ENCODE results near the gene EFCAB8.
A peak's percentile ranks its signal among the peaks of the same experiment; 100 is the strongest.
"Not testable (repeated sequence)": the region's sequence is repeated elsewhere in the genome, so short reads cannot be mapped to it uniquely, and the experiment has no call there.

EFCAB8 gene

GRCh38 chr20:32943490-32944052 is 84.8 kb downstream of the EFCAB8 start:
- Histone ChIP-seq H2BK5ac (ENCODE audit: low read length) (no peak overlapping the region), H2BK12ac (ENCODE audit: low read length) (no peak overlapping the region), H2AK5ac (ENCODE audit: low read depth, low read length) (no peak overlapping the region), H3K27me3 (ENCODE audit: control insufficient read depth in 3 of 3, insufficient read depth in 3 of 3, low read depth in 1 of 3, low read length in 3 of 3) (no peaks in the 10 kb centered on the region), H3K9ac (ENCODE audit: low read depth, low read length, poor library complexity) (no peak overlapping the region), H3K4ac (ENCODE audit: low read length) (no peak overlapping the region), H3K4me1 (ENCODE audit: control insufficient read depth in 2 of 2, insufficient read depth in 1 of 2, low read depth in 1 of 2, low read length in 2 of 2) (peaks cover 2 to 4% of the 10 kb centered on the region in 2 donors), H3K79me1 (ENCODE audit: low read depth, low read length) (no peaks in the 10 kb centered on the region), H3K14ac (ENCODE audit: low read length) (no peak overlapping the region), H3K27ac (replicated peaks; ENCODE audit: low read length) (no peak overlapping the region), H4K8ac (ENCODE audit: low read depth, low read length) (no peak overlapping the region), H2AFZ (ENCODE audit: low read length) (no peak overlapping the region), H2BK15ac (ENCODE audit: low read length) (no peak overlapping the region), H3K23ac (ENCODE audit: low read depth, low read length, poor library complexity) (no peak overlapping the region), H4K91ac (ENCODE audit: low read depth, low read length, poor library complexity) (no peak overlapping the region), H3K18ac (ENCODE audit: low read length) (no peak overlapping the region), H3K9me3 (replicated peaks in 1 of 2; ENCODE audit: control insufficient read depth in 2 of 2, insufficient read depth in 1 of 2, low read depth in 1 of 2, low read length in 2 of 2) (no peaks in the 10 kb centered on the region), H3K4me2 (ENCODE audit: insufficient read depth, low read length, poor library complexity, severe bottlenecking) (no peak overlapping the region), H2BK120ac (ENCODE audit: low read depth, low read length) (no peak overlapping the region), H3K36me3 (replicated peaks in 1 of 2; ENCODE audit: control insufficient read depth in 2 of 2, insufficient read depth in 2 of 2, low read length in 2 of 2) (no peaks in the 10 kb centered on the region), H3K4me3 (ENCODE audit: low read length in 2 of 2) (peak overlapping the region in 1 of 2 donors; percentile 13)
- 100% methylated on average over 1 of the region's 7 CpGs; no CpG with 5 or more reads in 1 of the 2 donors for WGBS, 2 donors (ENCODE audit: extremely low coverage in 2 of 2, insufficient read length in 2 of 2, insufficient replicate concordance in 1 of 2)
- no peak for DNase-seq (ENCODE audit: low spot score)

- Histone ChIP-seq H2AK5ac (ENCODE audit: low read depth, low read length) (no peak overlapping the region), H3K79me1 (ENCODE audit: low read depth, low read length) (no peaks in the 10 kb centered on the region), H2BK15ac (ENCODE audit: low read length) (no peak overlapping the region), H3K18ac (ENCODE audit: low read length) (no peak overlapping the region), H3K9me3 (replicated peaks in 1 of 2; ENCODE audit: control insufficient read depth in 2 of 2, insufficient read depth in 1 of 2, low read depth in 1 of 2, low read length in 2 of 2) (no peaks in the 10 kb centered on the region), H4K91ac (ENCODE audit: low read depth, low read length, poor library complexity) (no peak overlapping the region), H3K14ac (ENCODE audit: low read length) (no peak overlapping the region), H3K9ac (ENCODE audit: low read depth, low read length, poor library complexity) (no peak overlapping the region), H2BK12ac (ENCODE audit: low read length) (no peak overlapping the region), H2BK5ac (ENCODE audit: low read length) (no peak overlapping the region), H3K23ac (ENCODE audit: low read depth, low read length, poor library complexity) (no peak overlapping the region), H3K4me3 (ENCODE audit: low read length in 2 of 2) (no peak overlapping the region), H3K4ac (ENCODE audit: low read length) (no peak overlapping the region), H4K8ac (ENCODE audit: low read depth, low read length) (no peak overlapping the region), H3K27ac (replicated peaks; ENCODE audit: low read length) (no peak overlapping the region), H3K36me3 (replicated peaks in 1 of 2; ENCODE audit: control insufficient read depth in 2 of 2, insufficient read depth in 2 of 2, low read length in 2 of 2) (no peaks in the 10 kb centered on the region), H2AFZ (ENCODE audit: low read length) (peak overlapping the region; percentile 41), H3K4me2 (ENCODE audit: insufficient read depth, low read length, poor library complexity, severe bottlenecking) (no peak overlapping the region), H3K27me3 (ENCODE audit: control insufficient read depth in 3 of 3, insufficient read depth in 3 of 3, low read depth in 1 of 3, low read length in 3 of 3) (no peaks in the 10 kb centered on the region), H2BK120ac (ENCODE audit: low read depth, low read length) (no peak overlapping the region), H3K4me1 (ENCODE audit: control insufficient read depth in 2 of 2, insufficient read depth in 1 of 2, low read depth in 1 of 2, low read length in 2 of 2) (peaks cover 3 to 8% of the 10 kb centered on the region in 2 donors)
- no CpG with 5 or more reads among the region's 4 CpGs for WGBS, 2 donors (ENCODE audit: extremely low coverage in 2 of 2, insufficient read length in 2 of 2, insufficient replicate concordance in 1 of 2)
- DNase-seq (ENCODE audit: low spot score) = peak; percentile 17
Observed at GRCh38 chr20:32945710-32946221, 87.0 kb downstream of the EFCAB8 start.

- H2BK5ac ChIP-seq (ENCODE audit: low read length) = no peak overlapping the region
- no peak overlapping the region for H4K8ac ChIP-seq (ENCODE audit: low read depth, low read length)
- no peak overlapping the region for H3K18ac ChIP-seq (ENCODE audit: low read length)
- no peak overlapping the region for H4K91ac ChIP-seq (ENCODE audit: low read depth, low read length, poor library complexity)
- no peak overlapping the region for H3K4ac ChIP-seq (ENCODE audit: low read length)
- no peak overlapping the region for H3K9ac ChIP-seq (ENCODE audit: low read depth, low read length, poor library complexity)
- no peak overlapping the region for H3K14ac ChIP-seq (ENCODE audit: low read length)
- no peaks in the 10 kb centered on the region for H3K9me3 ChIP-seq (replicated peaks in 1 of 2; ENCODE audit: control insufficient read depth in 2 of 2, insufficient read depth in 1 of 2, low read depth in 1 of 2, low read length in 2 of 2)
- H2BK12ac ChIP-seq (ENCODE audit: low read length) = no peak overlapping the region
- H3K79me1 ChIP-seq (ENCODE audit: low read depth, low read length) = no peaks in the 10 kb centered on the region
- no peak overlapping the region for H3K4me2 ChIP-seq (ENCODE audit: insufficient read depth, low read length, poor library complexity, severe bottlenecking)
- H3K4me1 ChIP-seq (ENCODE audit: control insufficient read depth in 2 of 2, insufficient read depth in 1 of 2, low read depth in 1 of 2, low read length in 2 of 2) = peaks cover 3 to 11% of the 10 kb centered on the region in 2 donors
- H3K23ac ChIP-seq (ENCODE audit: low read depth, low read length, poor library complexity) = no peak overlapping the region
- no peak overlapping the region for H3K4me3 ChIP-seq (ENCODE audit: low read length in 2 of 2)
- H2BK120ac ChIP-seq (ENCODE audit: low read depth, low read length) = no peak overlapping the region
- WGBS, 2 donors (ENCODE audit: extremely low coverage in 2 of 2, insufficient read length in 2 of 2, insufficient replicate concordance in 1 of 2) = no CpG with 5 or more reads among the region's 1 CpG
- no peaks in the 10 kb centered on the region for H3K36me3 ChIP-seq (replicated peaks in 1 of 2; ENCODE audit: control insufficient read depth in 2 of 2, insufficient read depth in 2 of 2, low read length in 2 of 2)
- no peaks in the 10 kb centered on the region for H3K27me3 ChIP-seq (ENCODE audit: control insufficient read depth in 3 of 3, insufficient read depth in 3 of 3, low read depth in 1 of 3, low read length in 3 of 3)
- H2AFZ ChIP-seq (ENCODE audit: low read length) = no peak overlapping the region
- no peak for DNase-seq (ENCODE audit: low spot score)
- no peak overlapping the region for H2AK5ac ChIP-seq (ENCODE audit: low read depth, low read length)
- no peak overlapping the region for H3K27ac ChIP-seq (replicated peaks; ENCODE audit: low read length)
- no peak overlapping the region for H2BK15ac ChIP-seq (ENCODE audit: low read length)
Observed at GRCh38 chr20:32946629-32947028, 87.9 kb downstream of the EFCAB8 start.

- H4K8ac ChIP-seq (ENCODE audit: low read depth, low read length); H2BK15ac ChIP-seq (ENCODE audit: low read length); H3K4me3 ChIP-seq (ENCODE audit: low read length in 2 of 2); H3K23ac ChIP-seq (ENCODE audit: low read depth, low read length, poor library complexity); H3K4me2 ChIP-seq (ENCODE audit: insufficient read depth, low read length, poor library complexity, severe bottlenecking); H3K9ac ChIP-seq (ENCODE audit: low read depth, low read length, poor library complexity); DNase-seq (ENCODE audit: low spot score); H3K9me3 ChIP-seq (replicated peaks in 1 of 2; ENCODE audit: control insufficient read depth in 2 of 2, insufficient read depth in 1 of 2, low read depth in 1 of 2, low read length in 2 of 2); H2AK5ac ChIP-seq (ENCODE audit: low read depth, low read length); H4K91ac ChIP-seq (ENCODE audit: low read depth, low read length, poor library complexity); H3K4ac ChIP-seq (ENCODE audit: low read length); H2BK12ac ChIP-seq (ENCODE audit: low read length); H3K36me3 ChIP-seq (replicated peaks in 1 of 2; ENCODE audit: control insufficient read depth in 2 of 2, insufficient read depth in 2 of 2, low read length in 2 of 2); H3K27me3 ChIP-seq (ENCODE audit: control insufficient read depth in 3 of 3, insufficient read depth in 3 of 3, low read depth in 1 of 3, low read length in 3 of 3); H3K14ac ChIP-seq (ENCODE audit: low read length); H3K79me1 ChIP-seq (ENCODE audit: low read depth, low read length); H3K18ac ChIP-seq (ENCODE audit: low read length); H2BK120ac ChIP-seq (ENCODE audit: low read depth, low read length); H2BK5ac ChIP-seq (ENCODE audit: low read length): not testable (repeated sequence)
- no CpG with 5 or more reads among the region's 4 CpGs for WGBS, 2 donors (ENCODE audit: extremely low coverage in 2 of 2, insufficient read length in 2 of 2, insufficient replicate concordance in 1 of 2)
- peaks cover 3 to 11% of the 10 kb centered on the region in 2 donors for H3K4me1 ChIP-seq (ENCODE audit: control insufficient read depth in 2 of 2, insufficient read depth in 1 of 2, low read depth in 1 of 2, low read length in 2 of 2)
- peak overlapping the region; percentile 12 for H3K27ac ChIP-seq (replicated peaks; ENCODE audit: low read length)
- H2AFZ ChIP-seq (ENCODE audit: low read length) = peak overlapping the region; percentile 35
Observed at GRCh38 chr20:32950539-32950938, 91.8 kb downstream of the EFCAB8 start.

All from neuronal stem cell (in vitro differentiated cells).